GM12878 (cell line): Measurements from ENCODE around the gene DYNC1I1. TPM values are rescaled to one million over a fixed set of nuclear protein-coding genes. Genes with fewer than 3 reads are reported as not detected.

ENCODE experiments used
- ATAC-seq: fragments of 200-7000 bp; cut with Tn5 transposase; 3 replicates; pipeline ENCODE4 v1.9.1; 2020; ENCODE audit warnings: mild to moderate bottlenecking, moderate library complexity
- BruUV-seq: library from RNA; stranded (reverse); fragments of 400-500 nt; replicated peaks from 2 replicates; lab custom pipeline; 2021; lab: Mats Ljungman, UMichigan
- CTCF ChIA-PET: fragments of 300-600 bp; sonication (Branson Sonifier 250); formaldehyde crosslinking; extraction: SDS; loops from one replicate; lab custom pipeline; 2021; ENCODE audit warnings: inconsistent platforms; lab: Yijun Ruan, JAX
- POLR2A ChIA-PET: fragments of 350-600 bp; formaldehyde crosslinking; extraction: SDS; loops from one replicate; lab custom pipeline; 2021; ENCODE audit warnings: inconsistent platforms; lab: Charles Lee
- RAD21 ChIA-PET: fragments of 300-600 bp; sonication (Branson Sonifier 250); formaldehyde crosslinking; loops from one replicate; lab custom pipeline; 2023; ENCODE audit warnings: antibody characterized with exemption; ENCODE audit not compliant: unreplicated experiment; lab: Charles Lee
- SMC1A ChIA-PET: fragments of 300-600 bp; sonication (Branson Sonifier 250); formaldehyde crosslinking; loops from one replicate; lab custom pipeline; 2023; ENCODE audit not compliant: unreplicated experiment, uncharacterized antibody; lab: Charles Lee
- DNase-seq: peaks from one replicate; pipeline ENCODE4 v3.0.0-alpha.2; 2011; ENCODE audit warnings: low read depth, low spot score
- FAIRE-seq: peaks from 3 replicates; lab custom pipeline; 2011; peaks lifted over from hg19 to GRCh38; lab: Jason Lieb, UNC
- H2AFZ ChIP-seq: 2 replicates; pipeline ENCODE4 v1.6.0; 2011; ENCODE audit warnings: low read depth, low read length, control low read depth; ENCODE audit not compliant: control insufficient read depth
- H3K27ac ChIP-seq: 2 replicates; pipeline ENCODE4 v1.5.1; 2011; ENCODE audit warnings: control low read depth; ENCODE audit not compliant: control insufficient read depth, insufficient read depth
- H3K27me3 ChIP-seq, 2 experiments: replicated peaks in 1 of 2; 2 replicates each; pipeline versions ENCODE4 v1.6.0 to v1.6.1; 2011; ENCODE audit warnings: low read length in 1 of 2; ENCODE audit not compliant: control insufficient read depth in 2 of 2, insufficient read depth in 2 of 2
- H3K36me3 ChIP-seq, 2 experiments: 2 replicates each; pipeline ENCODE4 v1.5.1; 2011; ENCODE audit warnings: low read length in 1 of 2; ENCODE audit not compliant: control insufficient read depth in 2 of 2, insufficient read depth in 2 of 2
- H3K4me1 ChIP-seq: 2 replicates; pipeline ENCODE4 v1.6.1; 2011; ENCODE audit warnings: mild to moderate bottlenecking, low read length, moderate library complexity, mixed read lengths; ENCODE audit not compliant: control insufficient read depth, insufficient read depth
- H3K4me2 ChIP-seq: 2 replicates; pipeline ENCODE4 v1.6.0; 2011; ENCODE audit warnings: control low read depth; ENCODE audit not compliant: control insufficient read depth, insufficient read depth
- H3K4me3 ChIP-seq: fragments of 200-600 bp; sonication (generic); 2 replicates; pipeline ENCODE4 v1.5.1; 2016
- H3K79me2 ChIP-seq: 2 replicates; pipeline ENCODE4 v1.6.0; 2011; ENCODE audit warnings: low read length; ENCODE audit not compliant: control insufficient read depth, insufficient read depth
- H3K9ac ChIP-seq: 2 replicates; pipeline ENCODE4 v1.8.0; 2011; ENCODE audit warnings: low read length, control low read depth, mixed read lengths; ENCODE audit not compliant: control insufficient read depth, insufficient read depth
- H3K9me3 ChIP-seq: replicated peaks from 3 replicates; pipeline ENCODE4 v1.5.1; 2011; ENCODE audit warnings: mild to moderate bottlenecking, low read length; ENCODE audit not compliant: control insufficient read depth, insufficient read depth
- H4K20me1 ChIP-seq: 2 replicates; pipeline ENCODE4 v1.6.0; 2011; ENCODE audit not compliant: control insufficient read depth, insufficient read depth
- BACH1 ChIP-seq: fragments of 450-650 bp; IDR thresholded peaks from 2 replicates; pipeline ENCODE4 v1.6.1; 2017; ENCODE audit warnings: mild to moderate bottlenecking, borderline replicate concordance
- ESRRA ChIP-seq: IDR thresholded peaks from 2 replicates; pipeline ENCODE4 v1.6.1; 2012; ENCODE audit warnings: mild to moderate bottlenecking, low read length, improper control_type of control experiment
- GABPA ChIP-seq: IDR thresholded peaks from 2 replicates; pipeline ENCODE4 v1.6.1; 2014; ENCODE audit warnings: antibody characterized with exemption, low read depth, mild to moderate bottlenecking, inconsistent platforms
- HSF1 ChIP-seq: fragments of 150-350 bp; IDR thresholded peaks from 2 replicates; pipeline ENCODE4 v1.6.1; 2014; ENCODE audit warnings: mild to moderate bottlenecking, low read depth, low read length
- PAX5 ChIP-seq: IDR thresholded peaks from 2 replicates; pipeline ENCODE4 v1.6.1; 2011; ENCODE audit warnings: low read depth, low read length, borderline replicate concordance
- PML ChIP-seq: IDR thresholded peaks from 2 replicates; pipeline ENCODE4 v1.6.1; 2012; ENCODE audit warnings: low read length, inconsistent platforms
- POLR2AphosphoS2 ChIP-seq: IDR thresholded peaks from 2 replicates; pipeline ENCODE4 v1.6.1; 2011; ENCODE audit warnings: low read depth, mild to moderate bottlenecking, low read length, improper control_type of control experiment, moderate library complexity
- RELA ChIP-seq: fragments of 450-650 bp; IDR thresholded peaks from 2 replicates; pipeline ENCODE4 v1.8.0; 2014; ENCODE audit warnings: borderline replicate concordance; ENCODE audit not compliant: partially characterized antibody
- STAT1 ChIP-seq: fragments of 450-650 bp; conservative IDR thresholded peaks from 2 replicates; pipeline ENCODE4 v1.6.1; 2014; ENCODE audit warnings: antibody characterized with exemption, mild to moderate bottlenecking
- USF2 ChIP-seq: IDR thresholded peaks from 2 replicates; pipeline ENCODE4 v1.6.1; 2011; ENCODE audit warnings: low read depth, low read length, improper control_type of control experiment, borderline replicate concordance
- WRNIP1 ChIP-seq: IDR thresholded peaks from 2 replicates; pipeline ENCODE4 v1.6.1; 2011; ENCODE audit warnings: low read depth, low read length, improper control_type of control experiment, borderline replicate concordance
- WGBS: methylation state at CpG from one replicate; pipeline ENCODE4 v1.1.6; 2016; ENCODE audit warnings: low lambda C conversion rate; ENCODE audit not compliant: insufficient replicate concordance, insufficient coverage; ENCODE audit errors: missing lambda C conversion rate; 5-methylcytosine and 5-hydroxymethylcytosine counted together
- in situ Hi-C: fragments of 300-500 bp; cut with MboI; formaldehyde crosslinking; loops from 9 replicates; pipeline ENCODE4 v1.14.3; 2018; ENCODE audit warnings: mixed read lengths
- intact Hi-C: fragments of 100-400 bp; cut with micrococcal nuclease; formaldehyde crosslinking; loops from one replicate; pipeline ENCODE4 v1.14.2; 2022; ENCODE audit not compliant: unreplicated experiment
- polyA plus RNA-seq, 11 experiments: library from polyadenylated mRNA; depleted of rRNA in 4 of 11; unstranded in 6 of 11; stranded (reverse) in 5 of 11; fragments of >200 nt; fragmentation: Nextera tagmentation in 4 of 11; fragmentation: Illumina TruSeq in 1 of 11; extraction: Ambion mirVana in 4 of 11; extraction: Trizol in 1 of 11; gene quantifications; 1 replicate in 1 of 11; 2 replicates in 10 of 11; pipeline versions ENCODE4 v1.2.1 to v1.2.3, GENCODE V29; 2011 to 2016; ENCODE audit warnings: inconsistent platforms in 2 of 11, missing spikeins in 2 of 11, low read depth in 1 of 11
- total RNA-seq, 4 experiments: library from RNA; depleted of rRNA in 3 of 4; stranded (reverse); fragments of >200 nt in 3 of 4; fragmentation: Illumina TruSeq in 1 of 4; extraction: Trizol in 1 of 4; gene quantifications; 2 replicates each; pipeline versions ENCODE4 v1.2.1 to v1.2.3, GENCODE V29; 2013 to 2021

Gene DYNC1I1
- total and polyA plus RNA-seq, 10 of the 15 experiments (the other 5 are each of a cell fraction or from before 2014, with no cell fraction given): 0.05 to 0.91 (median 0.14) TPM; not detected in 3

GRCh38 chr7:96055717-96056116, 283.4 kb downstream of the DYNC1I1 start:
- H3K79me2 ChIP-seq: no peaks in the 10 kb centered on the region
- FAIRE-seq (no peak), ATAC-seq (no peak), DNase-seq (no peak)
- no peaks in the 10 kb centered on the region for H3K27me3 ChIP-seq
- no peak overlapping the region for H2AFZ ChIP-seq
- H3K4me2 ChIP-seq: no peak overlapping the region
- POLR2A ChIA-PET: no interaction called here
- H3K4me1 ChIP-seq: no peaks in the 10 kb centered on the region
- SMC1A ChIA-PET: interaction anchor here (0.7 kb wide), 1 partner anchor 43 kb away, joined by 3 read pairs; no protein-coding TSS in a partner anchor
- intact Hi-C loops (no loop called here), in situ Hi-C loops (no loop called here)
- CTCF ChIA-PET: no interaction called here
- H3K9me3 ChIP-seq: no peaks in the 10 kb centered on the region
- TF ChIP-seq ESRRA: no peak
- H3K27ac ChIP-seq: no peak overlapping the region
- H3K4me3 ChIP-seq: no peak overlapping the region
- H3K36me3 ChIP-seq: no peaks in the 10 kb centered on the region
- no peak overlapping the region for H3K9ac ChIP-seq
- RAD21 ChIA-PET: no interaction called here
- 28% methylated on average over 1 of the region's 1 CpG for WGBS
- BruUV-seq: no TSS peak
- no peaks in the 10 kb centered on the region for H4K20me1 ChIP-seq

GRCh38 chr7:96059075-96059474, 286.7 kb downstream of the DYNC1I1 start:
- CTCF ChIA-PET: no interaction called here

More at GRCh38 chr7:96059075-96059474, 286.7 kb downstream of the DYNC1I1 start:
- Histone ChIP-seq H3K4me1 (no peaks in the 10 kb centered on the region), H3K27me3 (no peaks in the 10 kb centered on the region), H3K27ac (no peak overlapping the region), H3K9me3 (no peaks in the 10 kb centered on the region), H3K36me3 (no peaks in the 10 kb centered on the region), H3K79me2 (no peaks in the 10 kb centered on the region), H3K4me3 (no peak overlapping the region), H3K9ac (no peak overlapping the region)
- FAIRE-seq (no peak), DNase-seq (no peak), ATAC-seq (no peak)
- SMC1A ChIA-PET: interaction anchor here (1.2 kb wide), 1 partner anchor 969 kb away, joined by 3 read pairs; no protein-coding TSS in a partner anchor
- TF ChIP-seq HSF1 (no peak), PAX5 (no peak), BACH1 (no peak), RELA (no peak), POLR2AphosphoS2 (no peak), USF2 (no peak), STAT1 (no peak), PML (no peak), GABPA (no peak), WRNIP1 (no peak)
- TF ChIP-seq, all 136 proteins: peak for 0
- in situ Hi-C loops (no loop called here), intact Hi-C loops (no loop called here)
- WGBS: 0% methylated on average over 1 of the region's 1 CpG
- BruUV-seq: no TSS peak
- Histone ChIP-seq H2AFZ (no peak overlapping the region), H4K20me1 (no peaks in the 10 kb centered on the region), H3K4me2 (no peak overlapping the region)
- ChIA-PET RAD21 (no interaction called here), POLR2A (no interaction called here)
